Choroid plexus epithelial cell (primary cell): ENCODE measurements around the gene DPP6.

Source experiments
- DNase-seq: peaks from one replicate; pipeline ENCODE4 v3.0.0-alpha.2; 2010; ENCODE audit warnings: low read depth
- H3K4me3 ChIP-seq: 2 replicates; pipeline ENCODE4 v1.5.1; 2011; ENCODE audit warnings: low read depth, mild to moderate bottlenecking, control low read depth, low read length, moderate library complexity
- TF ChIP-seq, protein P1 (sequence below): conservative IDR thresholded peaks from 2 replicates; pipeline ENCODE4 v1.5.1; 2011; ENCODE audit warnings: low read depth, mild to moderate bottlenecking, control low read depth, inconsistent platforms, low read length, moderate library complexity

Gene DPP6

DNA sequence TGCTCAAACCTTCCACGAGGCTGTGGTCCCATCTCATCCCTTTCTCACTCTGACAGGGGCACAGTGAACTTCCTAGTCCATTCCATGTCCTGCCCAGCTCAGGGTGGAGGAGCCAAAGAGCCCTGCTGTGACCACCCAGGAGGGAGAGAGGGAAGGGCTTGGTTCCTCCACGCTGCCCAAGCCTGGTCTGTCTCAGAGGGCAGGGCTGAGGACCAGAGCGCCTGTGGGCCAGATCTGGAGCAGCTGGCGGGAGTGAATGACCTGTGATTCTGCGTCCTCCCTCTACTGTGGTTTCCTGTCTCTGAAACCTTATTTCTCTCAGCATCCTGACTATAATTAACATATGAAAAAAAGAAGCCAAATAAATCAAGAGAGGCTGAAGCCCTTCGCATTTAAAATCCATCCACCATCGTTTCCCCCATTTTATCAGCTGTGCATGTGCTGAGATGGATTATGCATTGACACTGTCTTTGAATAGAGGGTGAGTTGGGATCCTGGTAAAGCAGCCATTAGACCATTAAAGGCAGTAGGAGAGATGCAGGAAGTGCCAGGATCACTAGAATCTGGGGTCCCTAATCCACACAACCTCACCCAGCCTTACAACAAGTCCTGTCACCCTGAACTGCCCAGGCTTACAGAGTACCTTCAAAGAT lies 165.6 kb downstream of the DPP6 start:
- TF ChIP-seq, protein P1, sequence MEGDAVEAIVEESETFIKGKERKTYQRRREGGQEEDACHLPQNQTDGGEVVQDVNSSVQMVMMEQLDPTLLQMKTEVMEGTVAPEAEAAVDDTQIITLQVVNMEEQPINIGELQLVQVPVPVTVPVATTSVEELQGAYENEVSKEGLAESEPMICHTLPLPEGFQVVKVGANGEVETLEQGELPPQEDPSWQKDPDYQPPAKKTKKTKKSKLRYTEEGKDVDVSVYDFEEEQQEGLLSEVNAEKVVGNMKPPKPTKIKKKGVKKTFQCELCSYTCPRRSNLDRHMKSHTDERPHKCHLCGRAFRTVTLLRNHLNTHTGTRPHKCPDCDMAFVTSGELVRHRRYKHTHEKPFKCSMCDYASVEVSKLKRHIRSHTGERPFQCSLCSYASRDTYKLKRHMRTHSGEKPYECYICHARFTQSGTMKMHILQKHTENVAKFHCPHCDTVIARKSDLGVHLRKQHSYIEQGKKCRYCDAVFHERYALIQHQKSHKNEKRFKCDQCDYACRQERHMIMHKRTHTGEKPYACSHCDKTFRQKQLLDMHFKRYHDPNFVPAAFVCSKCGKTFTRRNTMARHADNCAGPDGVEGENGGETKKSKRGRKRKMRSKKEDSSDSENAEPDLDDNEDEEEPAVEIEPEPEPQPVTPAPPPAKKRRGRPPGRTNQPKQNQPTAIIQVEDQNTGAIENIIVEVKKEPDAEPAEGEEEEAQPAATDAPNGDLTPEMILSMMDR = no peak
- DNase-seq = no peak
- no peak overlapping the region for H3K4me3 ChIP-seq

DNA sequence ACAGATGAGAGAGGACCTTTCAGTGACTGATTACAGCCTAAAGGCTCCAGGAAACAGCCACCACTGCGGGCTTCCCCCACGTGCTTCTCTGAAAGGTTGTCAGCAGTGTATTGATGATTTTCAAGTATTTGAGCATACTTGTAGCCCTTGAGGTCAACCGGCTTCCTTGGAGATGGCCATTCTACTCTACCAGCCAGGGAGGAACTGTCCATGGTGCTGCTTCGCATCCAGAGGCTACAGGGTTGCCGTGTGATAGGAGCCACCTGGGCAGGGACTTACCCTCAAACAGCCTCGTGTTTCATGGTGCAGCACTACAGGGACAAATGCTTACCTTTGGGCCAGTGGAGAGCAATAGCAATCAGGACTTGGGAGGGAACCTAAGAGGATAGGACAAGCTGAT lies 179.5 kb downstream of the DPP6 start:
- no peak overlapping the region for H3K4me3 ChIP-seq
- no peak for DNase-seq
- TF ChIP-seq, protein P1 = no peak

DNA sequence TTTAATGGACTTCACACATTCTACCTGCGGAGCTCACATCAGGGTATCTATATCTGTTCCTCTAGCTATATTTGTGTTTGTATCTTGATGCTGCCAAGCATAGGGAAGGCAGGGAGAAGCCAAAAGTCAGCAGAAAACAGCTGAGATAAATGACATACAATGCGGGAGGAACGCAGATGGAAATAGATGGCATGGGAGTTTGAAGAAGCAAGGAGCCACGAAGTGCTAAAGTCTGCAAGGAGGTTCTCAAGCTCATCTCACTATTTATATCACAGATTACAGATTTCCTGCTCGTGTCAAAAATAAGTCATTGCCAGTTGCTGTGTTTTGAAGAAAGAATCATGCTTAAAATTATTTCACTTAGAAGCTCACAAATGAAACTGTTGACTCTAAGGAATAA lies 180.5 kb downstream of the DPP6 start:
- no peak for DNase-seq
- no peak overlapping the region for H3K4me3 ChIP-seq
- TF ChIP-seq, protein P1 = no peak

DNA sequence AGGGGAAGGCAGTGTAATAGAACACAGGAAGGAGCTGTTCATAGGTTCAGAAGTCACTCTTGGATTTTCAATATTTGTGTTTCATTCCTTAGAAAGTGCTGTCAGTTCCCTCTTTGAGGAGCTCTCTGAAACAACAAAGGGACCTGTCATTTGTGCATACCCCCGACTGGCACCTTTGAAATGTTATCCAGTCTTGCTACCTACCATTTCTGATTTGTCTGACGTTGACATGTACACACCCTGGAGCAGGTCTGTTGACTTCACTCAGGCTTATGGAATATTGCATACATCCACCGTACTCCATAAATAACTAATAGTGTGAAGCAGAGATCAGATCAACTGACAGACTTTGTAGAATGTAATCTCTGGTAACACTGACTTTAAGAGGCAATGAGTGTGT lies 189.8 kb downstream of the DPP6 start:
- no peak overlapping the region for H3K4me3 ChIP-seq
- TF ChIP-seq, protein P1 = no peak
- no peak for DNase-seq

DNA sequence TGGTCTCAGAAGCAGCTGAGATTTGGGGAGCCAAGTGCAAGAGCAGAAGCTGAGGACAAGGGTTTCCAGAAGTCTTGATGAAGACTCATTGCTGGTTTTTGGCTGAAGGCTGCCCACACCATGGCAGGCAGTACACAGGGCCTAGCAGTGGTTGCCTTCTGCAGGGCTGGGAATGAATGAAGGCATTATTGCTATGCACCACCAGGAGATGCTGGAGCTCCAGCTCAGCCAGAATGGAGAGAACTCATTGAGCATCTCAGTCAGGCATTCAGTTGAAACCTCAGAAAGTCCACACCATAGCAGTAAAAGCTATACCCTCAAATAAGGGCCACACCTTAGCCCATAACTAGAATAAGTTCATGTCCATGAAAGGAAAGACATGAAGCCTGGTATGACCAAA lies 190.5 kb downstream of the DPP6 start:
- H3K4me3 ChIP-seq = no peak overlapping the region
- no peak for DNase-seq
- TF ChIP-seq, protein P1 = no peak

DNA sequence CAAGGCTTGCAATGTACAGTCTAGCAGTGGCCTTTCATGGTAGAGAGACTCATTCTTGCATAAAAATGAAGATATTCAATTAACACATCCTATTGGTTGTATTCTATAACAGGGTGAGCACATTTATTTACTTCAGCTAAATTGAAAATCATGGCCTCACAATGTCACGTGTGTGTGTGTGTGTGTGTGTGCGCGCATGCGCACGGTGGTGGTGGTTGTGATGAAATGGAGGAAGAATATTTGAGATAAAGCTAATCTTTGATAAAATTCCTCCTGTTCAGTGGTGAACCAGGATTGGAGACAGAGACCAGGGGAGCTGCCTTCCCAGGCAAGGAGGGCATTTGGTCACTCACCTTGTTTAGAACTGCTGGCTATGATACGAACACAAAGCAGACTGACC lies 199.8 kb downstream of the DPP6 start:
- TF ChIP-seq, protein P1 = no peak
- H3K4me3 ChIP-seq = no peak overlapping the region
- DNase-seq = no peak

DNA sequence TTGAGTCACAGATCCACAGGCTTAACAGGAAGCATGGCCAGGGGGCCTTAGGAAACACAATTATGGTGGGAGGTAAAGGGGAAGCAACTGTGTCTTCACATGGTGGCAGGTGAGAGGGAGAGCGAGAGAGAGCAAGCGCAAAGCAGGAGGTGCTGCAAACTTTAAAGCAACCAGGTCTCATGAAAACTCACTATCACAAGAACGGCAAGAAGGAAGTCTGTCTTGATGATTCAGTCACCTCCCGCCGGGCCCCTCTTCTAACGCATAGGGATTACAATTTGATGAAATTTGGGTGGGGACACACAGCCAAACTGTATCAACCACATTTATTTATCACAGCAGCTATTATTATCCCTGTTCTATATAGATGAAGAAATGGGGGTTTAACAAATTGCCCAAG lies 201.6 kb downstream of the DPP6 start:
- DNase-seq = no peak
- H3K4me3 ChIP-seq = no peak overlapping the region

More for the DNA sequence above, 201.6 kb downstream of the DPP6 start:
- TF ChIP-seq, protein P1 = no peak
